Ectodermal cell (in vitro differentiated cells): ENCODE measurements around the gene DGUOK. TPM values are rescaled to one million over a fixed set of nuclear protein-coding genes. Genes with fewer than 3 reads are reported as not detected.
"Not testable (repeated sequence)": the region's sequence is repeated elsewhere in the genome, so short reads cannot be mapped to it uniquely, and the experiment has no call there.

Experiments used
- H3K27ac ChIP-seq: 2 replicates; pipeline ENCODE4 v1.7.0; 2013; ENCODE audit warnings: mild to moderate bottlenecking, low read depth, low read length; ENCODE audit not compliant: insufficient read depth, poor library complexity, severe bottlenecking
- H3K27me3 ChIP-seq: 2 replicates; pipeline ENCODE4 v1.7.0; 2013; ENCODE audit warnings: mild to moderate bottlenecking, low read length; ENCODE audit not compliant: insufficient read depth, control insufficient read depth, poor library complexity, severe bottlenecking
- H3K36me3 ChIP-seq: one replicate; pipeline ENCODE4 v1.7.0; 2013; ENCODE audit warnings: low read length; ENCODE audit not compliant: control insufficient read depth, insufficient read depth
- H3K4me1 ChIP-seq: one replicate; pipeline ENCODE4 v1.7.0; 2013; ENCODE audit warnings: low read length; ENCODE audit not compliant: control insufficient read depth, insufficient read depth
- H3K4me3 ChIP-seq: 2 replicates; pipeline ENCODE4 v1.7.0; 2013; ENCODE audit warnings: low read depth, low read length, control low read depth; ENCODE audit not compliant: insufficient read depth
- H3K9me3 ChIP-seq: 2 replicates; pipeline ENCODE4 v1.7.0; 2013; ENCODE audit warnings: mild to moderate bottlenecking, low read length, moderate library complexity; ENCODE audit not compliant: control insufficient read depth
- WGBS, 2 experiments: methylation state at CpG; one replicate each; pipeline ENCODE4 v1.1.7; 2013; ENCODE audit warnings: missing lambda C conversion rate in 2 of 2; 5-methylcytosine and 5-hydroxymethylcytosine counted together
- polyA plus RNA-seq, 4 experiments: library from polyadenylated mRNA; stranded (reverse); fragments of 50-300 nt; gene quantifications; one replicate each; pipeline ENCODE4 v1.2.3, GENCODE V29; 2013

DGUOK gene
- polyA plus RNA-seq (2013, experiment 1 of 4): 109 TPM
- polyA plus RNA-seq (2013, experiment 2 of 4): 107 TPM
- 109 TPM for polyA plus RNA-seq (2013, experiment 3 of 4)
- polyA plus RNA-seq (2013, experiment 4 of 4): 122 TPM

GRCh38 chr2:73926493-73927327 is at the start of gene DGUOK:
Gene DGUOK, plus strand, starts transcription at chr2:73926880. Its CDS starts 31 bp downstream, at chr2:73926911.
- peak within 1 kb of the TSS; percentile 76 for H3K27ac ChIP-seq

GRCh38 chr2:73877071-73877802 is 49.4 kb upstream of the DGUOK start:
- H3K27me3 ChIP-seq: no peaks in the 10 kb centered on the region
- H3K9me3 ChIP-seq: no peaks in the 10 kb centered on the region
- no peak overlapping the region for H3K27ac ChIP-seq
- 88% methylated on average over 9 of the region's 9 CpGs for WGBS, 2 experiments
- no peaks in the 10 kb centered on the region for H3K36me3 ChIP-seq
- no peaks in the 10 kb centered on the region for H3K4me1 ChIP-seq
- H3K4me3 ChIP-seq: no peak overlapping the region

More at GRCh38 chr2:73926493-73927327, at the start of gene DGUOK:
- Histone ChIP-seq H3K4me3 (peak within 1 kb of the TSS; percentile 72), H3K9me3 (no peaks in the 10 kb centered on the region), H3K27me3 (peaks cover 13% of the 10 kb centered on the region), H3K36me3 (no peaks in the 10 kb centered on the region), H3K4me1 (peaks cover 8% of the 10 kb centered on the region)
- WGBS, 2 experiments: 0% methylated on average over 49 of the region's 50 CpGs

GRCh38 chr2:73877984-73878383 is 48.7 kb upstream of the DGUOK start:
- not testable (repeated sequence) for H3K36me3 ChIP-seq, H3K9me3 ChIP-seq, H3K4me1 ChIP-seq, H3K4me3 ChIP-seq, H3K27ac ChIP-seq, H3K27me3 ChIP-seq
- 94 to 99% methylated on average over 5 of the region's 5 CpGs for WGBS, 2 experiments

GRCh38 chr2:73885406-73885805 is 41.3 kb upstream of the DGUOK start:
- H3K9me3 ChIP-seq: no peaks in the 10 kb centered on the region
- no peaks in the 10 kb centered on the region for H3K27me3 ChIP-seq
- no peak overlapping the region for H3K27ac ChIP-seq
- WGBS, 2 experiments: 93 to 98% methylated on average over 1 of the region's 2 CpGs
- no peaks in the 10 kb centered on the region for H3K4me1 ChIP-seq
- H3K36me3 ChIP-seq: no peaks in the 10 kb centered on the region
- no peak overlapping the region for H3K4me3 ChIP-seq

- Histone ChIP-seq H3K9me3 (no peaks in the 10 kb centered on the region), H3K36me3 (no peaks in the 10 kb centered on the region), H3K27me3 (no peaks in the 10 kb centered on the region), H3K27ac (no peak overlapping the region), H3K4me3 (no peak overlapping the region), H3K4me1 (no peaks in the 10 kb centered on the region)
- 85 to 93% methylated on average over 4 of the region's 4 CpGs for WGBS, 2 experiments
These were observed 40.3 kb upstream of the DGUOK start for GRCh38 chr2:73886357-73886756.

GRCh38 chr2:73887596-73888353 is 38.9 kb upstream of the DGUOK start:
- H3K36me3 ChIP-seq, H3K27ac ChIP-seq, H3K4me1 ChIP-seq, H3K4me3 ChIP-seq, H3K9me3 ChIP-seq, H3K27me3 ChIP-seq: not testable (repeated sequence)
- WGBS, 2 experiments: 85 to 86% methylated on average over 10 to 11 of the region's 11 CpGs

GRCh38 chr2:73888388-73888787 is 38.3 kb upstream of the DGUOK start:
- Histone ChIP-seq H3K4me1 (no peaks in the 10 kb centered on the region), H3K9me3 (no peaks in the 10 kb centered on the region), H3K27me3 (no peaks in the 10 kb centered on the region), H3K27ac (no peak overlapping the region), H3K36me3 (no peaks in the 10 kb centered on the region), H3K4me3 (no peak overlapping the region)
- WGBS, 2 experiments: 86 to 92% methylated on average over 1 of the region's 2 CpGs

- H3K9me3 ChIP-seq: no peaks in the 10 kb centered on the region
- H3K27me3 ChIP-seq: no peaks in the 10 kb centered on the region
- H3K4me1 ChIP-seq: no peaks in the 10 kb centered on the region
- no peak overlapping the region for H3K27ac ChIP-seq
- WGBS, 2 experiments: 97 to 100% methylated on average over 2 to 3 of the region's 5 CpGs
- H3K36me3 ChIP-seq: no peaks in the 10 kb centered on the region
- no peak overlapping the region for H3K4me3 ChIP-seq
These were observed 37.5 kb upstream of the DGUOK start for GRCh38 chr2:73889206-73889605.

GRCh38 chr2:73890301-73891092 is 36.2 kb upstream of the DGUOK start:
- Histone ChIP-seq H3K27ac (no peak overlapping the region), H3K4me1 (no peaks in the 10 kb centered on the region), H3K9me3 (no peaks in the 10 kb centered on the region), H3K27me3 (no peaks in the 10 kb centered on the region), H3K36me3 (no peaks in the 10 kb centered on the region), H3K4me3 (no peak overlapping the region)
- 83 to 86% methylated on average over 9 of the region's 9 CpGs for WGBS, 2 experiments
